Glomerular visceral epithelial cell (primary cell): ENCODE measurements around the gene HSPH1.
A peak's percentile ranks its signal among the peaks of the same experiment; 100 is the strongest.

Experiments used
- DNase-seq: peaks from one replicate; pipeline ENCODE4 v3.0.0-alpha.2; 2016; ENCODE audit errors: extremely low spot score

HSPH1 gene

GRCh38 chr13:31161557-31162150 lies at the start of gene HSPH1:
Gene HSPH1 (minus strand): TSS chr13:31161904. CDS start chr13:31161582, 322 bp downstream.
- peak; percentile 98 for DNase-seq

GRCh38 chr13:31209841-31210210 lies 48.1 kb upstream of the HSPH1 start:
- DNase-seq = no peak

- peak; percentile 43 for DNase-seq
Observed at GRCh38 chr13:31209172-31209840, 47.6 kb upstream of the HSPH1 start.

GRCh38 chr13:31208559-31209122 lies 46.9 kb upstream of the HSPH1 start:
- DNase-seq = no peak

GRCh38 chr13:31207661-31208552 lies 46.2 kb upstream of the HSPH1 start:
- DNase-seq = peak; percentile 25

GRCh38 chr13:31204592-31204991 lies 42.9 kb upstream of the HSPH1 start:
- DNase-seq = peak; percentile 60

GRCh38 chr13:31201341-31202031 lies 39.8 kb upstream of the HSPH1 start:
- peak; percentile 37 for DNase-seq

GRCh38 chr13:31200637-31200971 lies 38.9 kb upstream of the HSPH1 start:
- peak; percentile 44 for DNase-seq

- DNase-seq = peak; percentile 87
Observed at GRCh38 chr13:31199849-31200636, 38.3 kb upstream of the HSPH1 start, which contains the start of gene B3GLCT. Gene B3GLCT (plus strand): TSS chr13:31199975. CDS start chr13:31200085, 110 bp downstream.

- DNase-seq = no peak
Observed at GRCh38 chr13:31199527-31199848, 37.8 kb upstream of the HSPH1 start.

GRCh38 chr13:31198519-31198918 lies 36.8 kb upstream of the HSPH1 start:
- no peak for DNase-seq

GRCh38 chr13:31196992-31197391 lies 35.3 kb upstream of the HSPH1 start:
- no peak for DNase-seq

GRCh38 chr13:31195616-31196015 lies 33.9 kb upstream of the HSPH1 start:
- no peak for DNase-seq

- no peak for DNase-seq
Observed at GRCh38 chr13:31192306-31192705, 30.6 kb upstream of the HSPH1 start.

GRCh38 chr13:31191748-31192147 lies 30.0 kb upstream of the HSPH1 start:
- no peak for DNase-seq

- no peak for DNase-seq
Observed at GRCh38 chr13:31184981-31185645, 23.4 kb upstream of the HSPH1 start.

- no peak for DNase-seq
Observed at GRCh38 chr13:31184451-31184850, 22.7 kb upstream of the HSPH1 start.

GRCh38 chr13:31182987-31183386 lies 21.3 kb upstream of the HSPH1 start:
- DNase-seq = no peak

- no peak for DNase-seq
Observed at GRCh38 chr13:31179754-31180153, 18.1 kb upstream of the HSPH1 start.

GRCh38 chr13:31179241-31179640 lies 17.5 kb upstream of the HSPH1 start:
- no peak for DNase-seq
